ENCODE measurements around the gene ANO6.

Gene ANO6

GRCh38 chr12:45182511-45182910, 33.4 kb upstream of the ANO6 start:
- H3K4me3 ChIP-seq (ENCODE audit: low read depth, low read length) = no peak overlapping the region
- TF ChIP-seq CTCF (conservative IDR thresholded peaks at IDR 0.05; ENCODE audit: low read depth, low read length) = no peak
- no peak for DNase-seq (ENCODE audit: low read depth)

- peak; percentile 53 for DNase-seq (ENCODE audit: low read depth)
- peak; percentile 52 for TF ChIP-seq CTCF (conservative IDR thresholded peaks at IDR 0.05; ENCODE audit: low read depth, low read length)
- no peak overlapping the region for H3K4me3 ChIP-seq (ENCODE audit: low read depth, low read length)
These were observed 32.6 kb upstream of the ANO6 start for GRCh38 chr12:45183246-45183645.

GRCh38 chr12:45184147-45184963, 31.5 kb upstream of the ANO6 start:
- TF ChIP-seq CTCF (conservative IDR thresholded peaks at IDR 0.05; ENCODE audit: low read depth, low read length) = no peak
- DNase-seq (ENCODE audit: low read depth) = no peak
- no peak overlapping the region for H3K4me3 ChIP-seq (ENCODE audit: low read depth, low read length)

- H3K4me3 ChIP-seq (ENCODE audit: low read depth, low read length) = no peak overlapping the region
- no peak for TF ChIP-seq CTCF (conservative IDR thresholded peaks at IDR 0.05; ENCODE audit: low read depth, low read length)
- DNase-seq (ENCODE audit: low read depth) = no peak
These were observed 29.1 kb upstream of the ANO6 start for GRCh38 chr12:45186762-45187161.

GRCh38 chr12:45189766-45190403, 26.0 kb upstream of the ANO6 start:
- H3K4me3 ChIP-seq (ENCODE audit: low read depth, low read length) = no peak overlapping the region
- DNase-seq (ENCODE audit: low read depth) = no peak
- TF ChIP-seq CTCF (conservative IDR thresholded peaks at IDR 0.05; ENCODE audit: low read depth, low read length) = no peak

GRCh38 chr12:45191239-45191638, 24.7 kb upstream of the ANO6 start:
- no peak overlapping the region for H3K4me3 ChIP-seq (ENCODE audit: low read depth, low read length)
- no peak for TF ChIP-seq CTCF (conservative IDR thresholded peaks at IDR 0.05; ENCODE audit: low read depth, low read length)
- peak; percentile 43 for DNase-seq (ENCODE audit: low read depth)
